ENCODE measurements around the gene BPHL.
"Not testable (repeated sequence)": the region's sequence is repeated elsewhere in the genome, so short reads cannot be mapped to it uniquely, and the experiment has no call there.

The BPHL gene

GRCh38 chr6:3178666-3179065 is 60.2 kb downstream of the BPHL start:
- WGBS (ENCODE audit: insufficient coverage, insufficient read length) = no CpG with 5 or more reads among the region's 8 CpGs
- not testable (repeated sequence) for H3K27me3 ChIP-seq (ENCODE audit: control insufficient read depth, insufficient read depth, low read length); H3K4me3 ChIP-seq (ENCODE audit: low read length); H3K4me1 ChIP-seq (ENCODE audit: control insufficient read depth, insufficient read depth, low read length); H3K9me3 ChIP-seq (ENCODE audit: control insufficient read depth, insufficient read depth, low read length); H3K27ac ChIP-seq (ENCODE audit: low read length); H3K36me3 ChIP-seq (ENCODE audit: control insufficient read depth, insufficient read depth, low read length); DNase-seq (ENCODE audit: low read depth, low spot score)

GRCh38 chr6:3179945-3180344 is 61.4 kb downstream of the BPHL start:
- DNase-seq (ENCODE audit: low read depth, low spot score); H3K4me1 ChIP-seq (ENCODE audit: control insufficient read depth, insufficient read depth, low read length); H3K27me3 ChIP-seq (ENCODE audit: control insufficient read depth, insufficient read depth, low read length); H3K9me3 ChIP-seq (ENCODE audit: control insufficient read depth, insufficient read depth, low read length); H3K4me3 ChIP-seq (ENCODE audit: low read length); H3K36me3 ChIP-seq (ENCODE audit: control insufficient read depth, insufficient read depth, low read length); H3K27ac ChIP-seq (ENCODE audit: low read length): not testable (repeated sequence)
- no CpG with 5 or more reads among the region's 8 CpGs for WGBS (ENCODE audit: insufficient coverage, insufficient read length)

GRCh38 chr6:3181105-3181504 is 62.6 kb downstream of the BPHL start:
- WGBS (ENCODE audit: insufficient coverage, insufficient read length) = no CpG with 5 or more reads among the region's 2 CpGs
- no peaks in the 10 kb centered on the region for H3K4me1 ChIP-seq (ENCODE audit: control insufficient read depth, insufficient read depth, low read length)
- H3K4me3 ChIP-seq (ENCODE audit: low read length) = no peak overlapping the region
- H3K27me3 ChIP-seq (ENCODE audit: control insufficient read depth, insufficient read depth, low read length) = no peaks in the 10 kb centered on the region
- H3K27ac ChIP-seq (ENCODE audit: low read length) = no peak overlapping the region
- H3K9me3 ChIP-seq (ENCODE audit: control insufficient read depth, insufficient read depth, low read length) = no peaks in the 10 kb centered on the region
- no peaks in the 10 kb centered on the region for H3K36me3 ChIP-seq (ENCODE audit: control insufficient read depth, insufficient read depth, low read length)
- no peak for DNase-seq (ENCODE audit: low read depth, low spot score)

GRCh38 chr6:3183066-3183465 is 64.6 kb downstream of the BPHL start:
- H3K36me3 ChIP-seq (ENCODE audit: control insufficient read depth, insufficient read depth, low read length) = no peaks in the 10 kb centered on the region
- H3K27ac ChIP-seq (ENCODE audit: low read length) = no peak overlapping the region
- no peaks in the 10 kb centered on the region for H3K4me1 ChIP-seq (ENCODE audit: control insufficient read depth, insufficient read depth, low read length)
- DNase-seq (ENCODE audit: low read depth, low spot score) = no peak
- no peaks in the 10 kb centered on the region for H3K27me3 ChIP-seq (ENCODE audit: control insufficient read depth, insufficient read depth, low read length)
- WGBS (ENCODE audit: insufficient coverage, insufficient read length) = no CpG with 5 or more reads among the region's 4 CpGs
- H3K4me3 ChIP-seq (ENCODE audit: low read length) = no peak overlapping the region
- no peaks in the 10 kb centered on the region for H3K9me3 ChIP-seq (ENCODE audit: control insufficient read depth, insufficient read depth, low read length)

GRCh38 chr6:3186974-3187382 is 68.5 kb downstream of the BPHL start:
- no CpG with 5 or more reads among the region's 3 CpGs for WGBS (ENCODE audit: insufficient coverage, insufficient read length)
- no peaks in the 10 kb centered on the region for H3K4me1 ChIP-seq (ENCODE audit: control insufficient read depth, insufficient read depth, low read length)
- no peak overlapping the region for H3K27ac ChIP-seq (ENCODE audit: low read length)
- H3K27me3 ChIP-seq (ENCODE audit: control insufficient read depth, insufficient read depth, low read length) = no peaks in the 10 kb centered on the region
- no peaks in the 10 kb centered on the region for H3K36me3 ChIP-seq (ENCODE audit: control insufficient read depth, insufficient read depth, low read length)
- H3K4me3 ChIP-seq (ENCODE audit: low read length) = no peak overlapping the region
- DNase-seq (ENCODE audit: low read depth, low spot score) = no peak
- H3K9me3 ChIP-seq (ENCODE audit: control insufficient read depth, insufficient read depth, low read length) = no peaks in the 10 kb centered on the region

GRCh38 chr6:3188262-3188661 is 69.8 kb downstream of the BPHL start:
- no CpG with 5 or more reads among the region's 7 CpGs for WGBS (ENCODE audit: insufficient coverage, insufficient read length)
- H3K27ac ChIP-seq (ENCODE audit: low read length) = no peak overlapping the region
- no peaks in the 10 kb centered on the region for H3K27me3 ChIP-seq (ENCODE audit: control insufficient read depth, insufficient read depth, low read length)
- no peak for DNase-seq (ENCODE audit: low read depth, low spot score)
- no peaks in the 10 kb centered on the region for H3K36me3 ChIP-seq (ENCODE audit: control insufficient read depth, insufficient read depth, low read length)
- H3K4me1 ChIP-seq (ENCODE audit: control insufficient read depth, insufficient read depth, low read length) = peaks cover 2% of the 10 kb centered on the region; the same call in 1 of the 2 replicates
- no peaks in the 10 kb centered on the region for H3K9me3 ChIP-seq (ENCODE audit: control insufficient read depth, insufficient read depth, low read length)
- H3K4me3 ChIP-seq (ENCODE audit: low read length) = no peak overlapping the region

GRCh38 chr6:3189192-3189591 is 70.7 kb downstream of the BPHL start:
- not testable (repeated sequence) for H3K4me3 ChIP-seq (ENCODE audit: low read length); H3K9me3 ChIP-seq (ENCODE audit: control insufficient read depth, insufficient read depth, low read length); H3K27me3 ChIP-seq (ENCODE audit: control insufficient read depth, insufficient read depth, low read length); H3K4me1 ChIP-seq (ENCODE audit: control insufficient read depth, insufficient read depth, low read length); H3K27ac ChIP-seq (ENCODE audit: low read length); DNase-seq (ENCODE audit: low read depth, low spot score); H3K36me3 ChIP-seq (ENCODE audit: control insufficient read depth, insufficient read depth, low read length)
- WGBS (ENCODE audit: insufficient coverage, insufficient read length) = no CpG with 5 or more reads among the region's 10 CpGs

- no peak overlapping the region for H3K4me3 ChIP-seq (ENCODE audit: low read length)
- WGBS (ENCODE audit: insufficient coverage, insufficient read length) = no CpG with 5 or more reads among the region's 4 CpGs
- no peak for DNase-seq (ENCODE audit: low read depth, low spot score)
- no peaks in the 10 kb centered on the region for H3K36me3 ChIP-seq (ENCODE audit: control insufficient read depth, insufficient read depth, low read length)
- no peaks in the 10 kb centered on the region for H3K27me3 ChIP-seq (ENCODE audit: control insufficient read depth, insufficient read depth, low read length)
- peaks cover 6% of the 10 kb centered on the region for H3K4me1 ChIP-seq (ENCODE audit: control insufficient read depth, insufficient read depth, low read length)
- no peak overlapping the region for H3K27ac ChIP-seq (ENCODE audit: low read length)
- H3K9me3 ChIP-seq (ENCODE audit: control insufficient read depth, insufficient read depth, low read length) = no peaks in the 10 kb centered on the region
These were observed 71.5 kb downstream of the BPHL start for GRCh38 chr6:3190056-3190455.

- H3K36me3 ChIP-seq (ENCODE audit: control insufficient read depth, insufficient read depth, low read length) = no peaks in the 10 kb centered on the region
- no peak overlapping the region for H3K4me3 ChIP-seq (ENCODE audit: low read length)
- H3K4me1 ChIP-seq (ENCODE audit: control insufficient read depth, insufficient read depth, low read length) = peaks cover 8% of the 10 kb centered on the region
- no CpG with 5 or more reads among the region's 5 CpGs for WGBS (ENCODE audit: insufficient coverage, insufficient read length)
- H3K27me3 ChIP-seq (ENCODE audit: control insufficient read depth, insufficient read depth, low read length) = no peaks in the 10 kb centered on the region
- H3K9me3 ChIP-seq (ENCODE audit: control insufficient read depth, insufficient read depth, low read length) = no peaks in the 10 kb centered on the region
- no peak overlapping the region for H3K27ac ChIP-seq (ENCODE audit: low read length)
- DNase-seq (ENCODE audit: low read depth, low spot score) = no peak
These were observed 72.3 kb downstream of the BPHL start for GRCh38 chr6:3190779-3191178.

GRCh38 chr6:3193102-3193849 is 74.8 kb downstream of the BPHL start:
- H3K9me3 ChIP-seq (ENCODE audit: control insufficient read depth, insufficient read depth, low read length) = no peaks in the 10 kb centered on the region
- H3K4me1 ChIP-seq (ENCODE audit: control insufficient read depth, insufficient read depth, low read length) = peaks cover 9% of the 10 kb centered on the region
- no peak overlapping the region for H3K4me3 ChIP-seq (ENCODE audit: low read length)
- no peaks in the 10 kb centered on the region for H3K27me3 ChIP-seq (ENCODE audit: control insufficient read depth, insufficient read depth, low read length)
- no peak overlapping the region for H3K27ac ChIP-seq (ENCODE audit: low read length)
- H3K36me3 ChIP-seq (ENCODE audit: control insufficient read depth, insufficient read depth, low read length) = no peaks in the 10 kb centered on the region
- WGBS (ENCODE audit: insufficient coverage, insufficient read length) = no CpG with 5 or more reads among the region's 23 CpGs
- no peak for DNase-seq (ENCODE audit: low read depth, low spot score)
